GM12872 (cell line): ENCODE measurements around the gene NDE1.

ENCODE experiments used
- CTCF ChIP-seq: IDR thresholded peaks from 3 replicates; pipeline ENCODE4 v1.5.1; 2011; ENCODE audit warnings: low read depth, mild to moderate bottlenecking, low read length, moderate library complexity; ENCODE audit not compliant: insufficient read depth

Gene NDE1

GRCh38 chr16:15703029-15703736, 53.1 kb downstream of the NDE1 start:
- TF ChIP-seq CTCF, result no peak

DNA sequence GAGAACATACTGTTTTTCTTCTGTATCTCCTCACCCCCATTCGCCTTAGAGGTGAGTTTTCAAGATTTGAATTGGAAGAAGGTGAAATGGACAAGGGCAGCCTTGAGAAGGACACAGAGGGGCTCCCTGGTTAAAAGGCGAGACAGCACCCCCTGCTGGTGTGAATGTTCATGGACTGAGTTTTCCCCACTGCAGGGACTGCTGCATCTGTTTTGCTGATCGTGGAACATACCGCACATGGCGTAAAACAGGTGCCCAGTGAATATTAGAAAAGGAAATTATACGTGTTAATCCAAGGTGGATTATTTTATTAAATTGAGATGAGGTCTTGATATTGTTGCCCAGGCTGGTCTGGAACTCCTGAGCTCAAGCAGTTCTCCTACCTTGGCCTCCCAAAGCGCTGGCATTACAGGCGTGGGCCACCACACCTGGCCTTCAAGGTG, 54.5 kb downstream of the NDE1 start:
- peak; percentile 85 for TF ChIP-seq CTCF

DNA sequence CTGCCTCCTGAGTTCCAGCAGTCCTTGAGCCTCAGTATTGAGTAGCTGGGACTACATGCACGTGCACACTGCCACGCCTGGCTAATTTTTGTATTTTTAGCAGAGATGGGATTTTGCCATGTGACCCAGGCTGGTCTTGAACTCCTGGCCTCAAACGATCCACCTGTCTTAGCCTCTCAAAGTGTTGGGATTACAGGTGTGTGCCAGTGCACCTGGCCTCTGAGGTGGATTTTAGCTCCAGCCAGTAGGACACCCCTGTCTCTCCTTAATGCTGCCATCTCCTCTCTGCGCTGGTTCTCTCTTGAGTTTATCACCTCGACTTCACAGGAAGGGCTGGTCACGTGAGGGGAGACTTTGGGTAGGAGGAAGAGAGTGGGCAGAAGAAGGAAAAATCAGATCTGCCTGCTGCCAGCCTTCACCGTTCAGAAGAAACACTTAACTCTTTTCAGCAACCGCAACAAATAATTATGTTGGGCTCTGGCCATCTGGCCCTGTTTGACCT, 55.1 kb downstream of the NDE1 start:
- TF ChIP-seq CTCF, result no peak

DNA sequence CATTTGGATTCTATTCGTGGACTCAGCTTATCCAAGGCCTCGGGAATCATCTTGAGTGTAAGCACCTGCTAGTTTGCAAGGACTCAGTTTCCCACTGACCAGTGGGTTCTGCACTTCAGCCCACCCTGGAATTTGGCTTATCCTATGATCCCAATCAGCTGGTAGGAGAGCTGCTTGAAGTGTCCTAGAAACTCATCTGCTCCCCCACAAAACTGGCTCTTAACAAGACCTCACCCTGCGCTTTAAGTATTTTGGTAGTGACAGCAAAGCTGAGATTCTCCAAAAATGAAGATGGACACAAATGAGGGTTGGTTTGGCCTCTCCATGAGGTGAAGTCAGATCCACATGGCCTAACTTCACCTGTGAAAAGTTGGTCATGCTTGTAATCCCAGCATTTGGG, 57.3 kb downstream of the NDE1 start:
- TF ChIP-seq CTCF, result no peak

GRCh38 chr16:15708096-15708495, 58.1 kb downstream of the NDE1 start:
- no peak for TF ChIP-seq CTCF

GRCh38 chr16:15708997-15709396, 59.0 kb downstream of the NDE1 start:
- no peak for TF ChIP-seq CTCF

DNA sequence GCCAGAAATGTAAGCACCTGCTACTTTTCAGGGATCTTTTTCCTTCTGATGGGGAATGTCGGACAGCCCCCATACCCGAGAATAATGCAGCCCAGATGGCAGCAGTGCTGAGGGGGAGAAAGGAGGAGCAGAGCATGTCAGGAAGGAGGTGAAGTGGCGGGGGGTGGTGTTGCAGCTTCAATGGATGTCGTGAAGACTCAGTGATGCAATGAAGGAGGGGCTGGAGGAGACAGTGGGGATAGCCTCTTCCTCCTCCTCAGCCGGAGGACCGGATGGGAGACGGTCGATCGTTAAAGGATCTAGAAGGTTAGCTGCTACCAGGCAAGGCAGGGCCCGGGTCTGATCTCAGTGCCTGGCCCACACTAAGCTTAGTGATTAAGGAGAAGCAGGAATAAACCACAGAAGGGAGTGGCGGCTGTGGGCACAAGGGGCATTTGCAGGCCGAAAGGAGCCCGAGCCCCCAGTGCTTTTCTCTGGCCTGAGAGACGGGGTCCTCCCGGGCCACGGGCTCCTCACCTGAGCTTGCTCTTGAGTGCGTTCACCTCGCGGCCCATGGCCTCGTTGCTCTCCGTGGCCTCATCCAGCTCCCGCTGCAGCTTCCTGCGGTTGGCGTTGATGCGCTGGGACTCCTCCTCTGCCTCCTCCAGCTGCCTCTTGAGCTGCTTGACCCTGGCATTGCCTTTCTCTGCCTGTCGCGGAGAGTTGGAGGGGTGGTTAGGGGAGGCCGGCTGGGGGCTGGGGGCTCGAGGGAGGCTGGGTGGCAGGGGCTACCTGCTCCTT, 64.5 kb downstream of the NDE1 start:
- TF ChIP-seq CTCF, result no peak
